SK-N-SH (cell line): Measurements from ENCODE around the gene POU3F1. TPM values are rescaled to one million over a fixed set of nuclear protein-coding genes. Genes with fewer than 3 reads are reported as not detected.
A peak's percentile ranks its signal among the peaks of the same experiment; 100 is the strongest.

Experiments
- CTCF ChIA-PET: fragments of 300-600, 350-600 bp; formaldehyde crosslinking; extraction: SDS; loops from one replicate; lab custom pipeline; 2021; lab: Yijun Ruan, JAX
- POLR2A ChIA-PET: fragments of 350-600 bp; sonication (Branson Sonifier 250); formaldehyde crosslinking; extraction: SDS; loops from one replicate; lab custom pipeline; 2020; ENCODE audit warnings: antibody characterized with exemption, inconsistent platforms; lab: Yijun Ruan, JAX
- DNase-seq: peaks from one replicate; pipeline ENCODE4 v3.0.0; 2012
- H2AFZ ChIP-seq: fragments of 200-600 bp; sonication (generic); 2 replicates; pipeline ENCODE4 v1.8.1; 2016; ENCODE audit warnings: antibody characterized with exemption, mild to moderate bottlenecking, low read depth
- H3F3A ChIP-seq: fragments of 200-600 bp; sonication (generic); replicated peaks from 2 replicates; pipeline ENCODE3; 2016; ENCODE audit warnings: antibody characterized with exemption, mild to moderate bottlenecking; ENCODE audit not compliant: insufficient read depth
- H3K27ac ChIP-seq, 2 experiments: fragments of 200-500 bp in 1 of 2; fragments of 200-600 bp in 1 of 2; sonication (Bioruptor generic) in 1 of 2; sonication (generic), shearing (Covaris generic) in 1 of 2; 2 replicates each; pipeline versions ENCODE4 v1.5.1 to v1.6.1; 2014 to 2016; ENCODE audit warnings: low read depth in 2 of 2, inconsistent platforms in 1 of 2, low read length in 1 of 2, mild to moderate bottlenecking in 1 of 2, mixed read lengths in 1 of 2
- H3K27me3 ChIP-seq: fragments of 200-600 bp; sonication (generic), shearing (Covaris generic); 2 replicates; pipeline ENCODE4 v1.6.1; 2016; ENCODE audit warnings: mixed run types; ENCODE audit not compliant: insufficient read depth
- H3K36me3 ChIP-seq, 2 experiments: fragments of 200-500 bp in 1 of 2; fragments of 200-600 bp in 1 of 2; sonication (Bioruptor generic) in 1 of 2; sonication (generic) in 1 of 2; replicated peaks in 1 of 2; 2 replicates each; pipeline versions ENCODE3 to v1.5.1; 2014 to 2016; ENCODE audit warnings: low read length in 1 of 2, mild to moderate bottlenecking in 1 of 2; ENCODE audit not compliant: insufficient read depth in 2 of 2, control insufficient read depth in 1 of 2
- H3K4me1 ChIP-seq, 2 experiments: fragments of 200-500 bp in 1 of 2; fragments of 200-600 bp in 1 of 2; sonication (Bioruptor generic) in 1 of 2; sonication (generic), shearing (Covaris generic) in 1 of 2; 2 replicates each; pipeline versions ENCODE4 v1.5.1 to v1.6.1; 2014 to 2016; ENCODE audit warnings: low read depth in 1 of 2, low read length in 1 of 2, mixed run types in 1 of 2; ENCODE audit not compliant: insufficient read depth in 2 of 2, control insufficient read depth in 1 of 2
- H3K4me2 ChIP-seq: fragments of 200-600 bp; sonication (generic), shearing (Covaris generic); 2 replicates; pipeline ENCODE4 v1.6.1; 2017; ENCODE audit warnings: mixed run types
- H3K4me3 ChIP-seq, 2 experiments: fragments of 200-500 bp in 1 of 2; fragments of 200-600 bp in 1 of 2; sonication (Bioruptor generic) in 1 of 2; sonication (generic), shearing (Covaris generic) in 1 of 2; 2 replicates each; pipeline versions ENCODE4 v1.5.1 to v1.8.1; 2014 to 2016; ENCODE audit warnings: low read depth in 2 of 2, inconsistent platforms in 1 of 2, low read length in 1 of 2, mild to moderate bottlenecking in 1 of 2, mixed read lengths in 1 of 2, moderate library complexity in 1 of 2
- H3K79me2 ChIP-seq: fragments of 200-600 bp; sonication (generic); 2 replicates; pipeline ENCODE4 v1.8.1; 2017; ENCODE audit warnings: mild to moderate bottlenecking; ENCODE audit not compliant: insufficient read depth
- H3K9ac ChIP-seq: fragments of 200-600 bp; sonication (generic); 2 replicates; pipeline ENCODE4 v1.6.1; 2017; ENCODE audit warnings: mixed run types
- H3K9me2 ChIP-seq: fragments of 200-600 bp; sonication (generic); 2 replicates; pipeline ENCODE4 v1.6.1; 2017; ENCODE audit warnings: mixed run types
- H3K9me3 ChIP-seq: fragments of 200-600 bp; sonication (generic); 2 replicates; pipeline ENCODE4 v1.6.1; 2017; ENCODE audit warnings: mixed run types, mild to moderate bottlenecking, moderate library complexity
- H4K20me1 ChIP-seq: fragments of 200-600 bp; sonication (generic); 2 replicates; pipeline ENCODE4 v1.6.1; 2017; ENCODE audit warnings: mild to moderate bottlenecking, mixed run types; ENCODE audit not compliant: insufficient read depth
- ELF1 ChIP-seq: IDR thresholded peaks from 2 replicates; pipeline ENCODE4 v1.4.0; 2012
- EP300 ChIP-seq, 2 experiments: IDR thresholded peaks; 2 replicates each; pipeline versions ENCODE4 v1.4.0 to v1.6.1; 2012; ENCODE audit warnings: borderline replicate concordance in 1 of 2, low read depth in 1 of 2, low read length in 1 of 2
- FOSL2 ChIP-seq: IDR thresholded peaks from 2 replicates; pipeline ENCODE4 v1.4.0; 2012; ENCODE audit warnings: low read depth, mild to moderate bottlenecking, moderate library complexity, borderline replicate concordance
- FOXJ3 ChIP-seq: sonication (generic); formaldehyde crosslinking; IDR thresholded peaks from 2 replicates; pipeline ENCODE4 v1.5.1; 2020; ENCODE audit warnings: mild to moderate bottlenecking, missing genetic modification reagents
- FOXM1 ChIP-seq: IDR thresholded peaks from 2 replicates; pipeline ENCODE4 v1.4.0; 2012; ENCODE audit warnings: low read depth, mild to moderate bottlenecking
- JUND ChIP-seq: IDR thresholded peaks from 2 replicates; pipeline ENCODE4 v1.4.0; 2012
- MXI1 ChIP-seq: IDR thresholded peaks from 2 replicates; pipeline ENCODE4 v1.6.1; 2012; ENCODE audit warnings: mild to moderate bottlenecking, low read depth, low read length, improper control_type of control experiment
- NFIC ChIP-seq: IDR thresholded peaks from 2 replicates; pipeline ENCODE4 v1.4.0; 2012; ENCODE audit warnings: borderline replicate concordance
- NRF1 ChIP-seq: IDR thresholded peaks from 2 replicates; pipeline ENCODE4 v1.6.1; 2012; ENCODE audit warnings: low read depth, mild to moderate bottlenecking, low read length
- POLR2AphosphoS5 ChIP-seq: IDR thresholded peaks from 2 replicates; pipeline ENCODE4 v1.6.1; 2012; ENCODE audit warnings: low read depth, low read length
- RCOR1 ChIP-seq: fragments of 150-350 bp; IDR thresholded peaks from 2 replicates; pipeline ENCODE4 v1.6.1; 2017; ENCODE audit warnings: antibody characterized with exemption, low read length
- RFX5 ChIP-seq: IDR thresholded peaks from 2 replicates; pipeline ENCODE4 v1.6.1; 2012; ENCODE audit warnings: mild to moderate bottlenecking, improper control_type of control experiment, low read length
- RXRA ChIP-seq: IDR thresholded peaks from 2 replicates; pipeline ENCODE4 v1.4.0; 2012; ENCODE audit warnings: low read depth, mild to moderate bottlenecking, borderline replicate concordance
- SMC3 ChIP-seq: IDR thresholded peaks from 2 replicates; pipeline ENCODE4 v1.6.1; 2012; ENCODE audit warnings: low read depth, low read length, improper control_type of control experiment
- TAF1 ChIP-seq: IDR thresholded peaks from 2 replicates; pipeline ENCODE4 v1.6.1; 2012; ENCODE audit warnings: low read depth, mild to moderate bottlenecking, low read length, moderate library complexity, borderline replicate concordance
- TEAD4 ChIP-seq: IDR thresholded peaks from 2 replicates; pipeline ENCODE4 v1.4.0; 2012; ENCODE audit warnings: mild to moderate bottlenecking, borderline replicate concordance; ENCODE audit not compliant: insufficient read depth
- YY1 ChIP-seq: IDR thresholded peaks from 2 replicates; pipeline ENCODE4 v1.4.0; 2012; ENCODE audit warnings: low read depth, mild to moderate bottlenecking
- WGBS: methylation state at CpG from one replicate; pipeline ENCODE4 v1.1.6; 2017; ENCODE audit warnings: low lambda C conversion rate; 5-methylcytosine and 5-hydroxymethylcytosine counted together
- polyA plus RNA-seq, 3 experiments: library from polyadenylated mRNA; depleted of rRNA; stranded (reverse); fragments of >200 nt; gene quantifications; 2 replicates each; pipeline ENCODE4 v1.2.3, GENCODE V29; 2012
- TF ChIP-seq, protein P1 (sequence below): IDR thresholded peaks from 2 replicates; pipeline ENCODE4 v1.4.0; 2012; ENCODE audit warnings: low read depth, borderline replicate concordance
- TF ChIP-seq, protein P2 (sequence below): IDR thresholded peaks from 2 replicates; pipeline ENCODE4 v1.4.0; 2012; ENCODE audit warnings: low read depth
- TF ChIP-seq, protein P3 (sequence below): IDR thresholded peaks from 2 replicates; pipeline ENCODE4 v1.6.1; 2012; ENCODE audit warnings: mild to moderate bottlenecking, low read depth, low read length, moderate library complexity
- TF ChIP-seq, protein P4 (sequence below): IDR thresholded peaks from 2 replicates; pipeline ENCODE4; 2012
- TF ChIP-seq, protein P5 (sequence below): IDR thresholded peaks from 2 replicates; pipeline ENCODE4 v1.4.0; 2012; ENCODE audit warnings: low read depth, borderline replicate concordance
- TF ChIP-seq, protein P6 (sequence below): fragments of 150-350 bp; IDR thresholded peaks from 2 replicates; pipeline ENCODE4 v1.6.1; 2016; ENCODE audit warnings: mild to moderate bottlenecking, low read depth, low read length

The POU3F1 gene
- polyA plus RNA-seq, 1 of the 3 experiments (the other 2 are of a cell fraction), result not detected

DNA sequence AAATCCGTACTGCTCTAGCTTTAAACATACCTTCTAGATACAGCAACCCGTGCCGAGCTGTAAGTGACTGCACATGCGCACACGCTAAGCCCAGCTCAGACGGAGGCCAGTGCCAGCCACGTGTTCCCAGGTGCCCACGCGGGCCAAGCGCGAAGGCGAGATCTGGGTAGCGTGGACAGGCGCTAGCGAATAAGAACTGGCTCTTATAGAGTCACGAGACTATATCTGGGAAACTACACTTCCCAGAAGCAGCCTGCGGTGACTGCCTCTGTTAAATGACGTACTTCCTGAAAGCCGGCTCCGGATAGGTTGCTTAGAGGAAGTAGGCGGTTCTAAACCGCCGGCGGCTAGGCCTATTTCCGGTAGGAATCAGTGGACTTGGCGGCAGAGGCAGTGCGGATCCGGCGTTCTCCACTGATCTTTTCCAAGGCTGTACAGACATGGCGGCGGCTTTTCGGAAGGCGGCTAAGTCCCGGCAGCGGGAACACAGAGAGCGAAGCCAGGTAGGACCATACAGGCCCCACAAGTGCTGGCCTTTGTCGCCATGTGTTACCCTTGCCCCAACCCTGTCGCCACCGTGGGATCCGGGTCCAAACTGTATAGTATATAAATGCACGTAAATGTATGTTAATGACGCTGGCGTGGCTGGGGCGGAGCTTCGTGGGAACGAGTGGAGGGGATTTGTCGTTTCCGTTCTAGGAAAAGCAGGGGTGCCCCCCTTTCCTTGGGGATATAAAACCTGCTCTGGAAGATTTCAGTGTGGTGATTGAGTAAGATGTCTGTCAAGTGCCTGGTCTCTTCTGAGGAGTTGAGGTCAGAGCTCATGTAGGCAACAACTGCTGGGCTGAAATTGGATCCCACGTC is 34.0 kb downstream of the POU3F1 start, which contains the start of gene UTP11:
Gene UTP11 (plus strand): TSS at position 372 of the 864 bp plus-strand sequence. CDS start 69 bp downstream, at position 441.
- no peaks in the 10 kb centered on the region for H3K27me3 ChIP-seq
- H3K9ac ChIP-seq, result peak within 1 kb of the TSS; percentile 96
- 1% methylated on average over 35 of the region's 49 CpGs for WGBS
- peaks cover 3 to 20% of the 10 kb centered on the region in 2 experiments; a peak in 2 of 4 replicates for H3K4me1 ChIP-seq
- no peaks in the 10 kb centered on the region for H3K9me2 ChIP-seq
- no peaks in the 10 kb centered on the region for H4K20me1 ChIP-seq
- H3K4me3 ChIP-seq, result peak within 1 kb of the TSS; percentile 80 to 81
- H3K27ac ChIP-seq, result peak within 1 kb of the TSS; percentile 95 to 96
- peaks cover 49% of the 10 kb centered on the region for H3K79me2 ChIP-seq
- ChIA-PET CTCF (interaction anchor here (1.0 to 5.5 kb wide), 7 partner anchors 12 to 152 kb away, joined by 3 to 52 read pairs (median 3); partner anchors contain the start of gene SF3A3), POLR2A (interaction anchor here (0.6 to 2.8 kb wide), 10 partner anchors 10 to 799 kb away, joined by 3 to 15 read pairs (median 4); partner anchors contain the start of gene SF3A3)
- peak within 1 kb of the TSS; percentile 94 for H2AFZ ChIP-seq
- no peaks in the 10 kb centered on the region for H3F3A ChIP-seq
- DNase-seq, result peak; percentile 87
- peaks cover 18 to 27% of the 10 kb centered on the region in 2 experiments for H3K36me3 ChIP-seq
- H3K9me3 ChIP-seq, result no peaks in the 10 kb centered on the region
- peak within 1 kb of the TSS; percentile 82 for H3K4me2 ChIP-seq
- TF ChIP-seq, protein P1, sequence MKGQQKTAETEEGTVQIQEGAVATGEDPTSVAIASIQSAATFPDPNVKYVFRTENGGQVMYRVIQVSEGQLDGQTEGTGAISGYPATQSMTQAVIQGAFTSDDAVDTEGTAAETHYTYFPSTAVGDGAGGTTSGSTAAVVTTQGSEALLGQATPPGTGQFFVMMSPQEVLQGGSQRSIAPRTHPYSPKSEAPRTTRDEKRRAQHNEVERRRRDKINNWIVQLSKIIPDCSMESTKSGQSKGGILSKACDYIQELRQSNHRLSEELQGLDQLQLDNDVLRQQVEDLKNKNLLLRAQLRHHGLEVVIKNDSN, result peak; percentile 90
- TF ChIP-seq RFX5 (peak; percentile 82), NFIC (peak; percentile 41; the same call in 1 of the 2 replicates), TEAD4 (no peak), TAF1 (peak; percentile 98), JUND (no peak), FOSL2 (no peak), SMC3 (no peak), EP300 (IDR thresholded peaks at IDR 0.05; ENCODE audit: borderline replicate concordance in 1 of 2, low read depth in 1 of 2, low read length in 1 of 2) (peak in 1 of 2 experiments; percentile 19; a peak in 1 of 4 replicates), RCOR1 (peak; percentile 66), FOXM1 (no peak), ELF1 (peak; percentile 72), NRF1 (peak; percentile 62), MXI1 (peak; percentile 97), RXRA (no peak), POLR2AphosphoS5 (peak; percentile 90), YY1 (peak; percentile 86; the same call in 1 of the 2 replicates), FOXJ3 (CRISPR knock-in tag) (no peak)
- TF ChIP-seq, protein P2, sequence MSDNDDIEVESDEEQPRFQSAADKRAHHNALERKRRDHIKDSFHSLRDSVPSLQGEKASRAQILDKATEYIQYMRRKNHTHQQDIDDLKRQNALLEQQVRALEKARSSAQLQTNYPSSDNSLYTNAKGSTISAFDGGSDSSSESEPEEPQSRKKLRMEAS, result peak; percentile 100
- TF ChIP-seq, protein P3, sequence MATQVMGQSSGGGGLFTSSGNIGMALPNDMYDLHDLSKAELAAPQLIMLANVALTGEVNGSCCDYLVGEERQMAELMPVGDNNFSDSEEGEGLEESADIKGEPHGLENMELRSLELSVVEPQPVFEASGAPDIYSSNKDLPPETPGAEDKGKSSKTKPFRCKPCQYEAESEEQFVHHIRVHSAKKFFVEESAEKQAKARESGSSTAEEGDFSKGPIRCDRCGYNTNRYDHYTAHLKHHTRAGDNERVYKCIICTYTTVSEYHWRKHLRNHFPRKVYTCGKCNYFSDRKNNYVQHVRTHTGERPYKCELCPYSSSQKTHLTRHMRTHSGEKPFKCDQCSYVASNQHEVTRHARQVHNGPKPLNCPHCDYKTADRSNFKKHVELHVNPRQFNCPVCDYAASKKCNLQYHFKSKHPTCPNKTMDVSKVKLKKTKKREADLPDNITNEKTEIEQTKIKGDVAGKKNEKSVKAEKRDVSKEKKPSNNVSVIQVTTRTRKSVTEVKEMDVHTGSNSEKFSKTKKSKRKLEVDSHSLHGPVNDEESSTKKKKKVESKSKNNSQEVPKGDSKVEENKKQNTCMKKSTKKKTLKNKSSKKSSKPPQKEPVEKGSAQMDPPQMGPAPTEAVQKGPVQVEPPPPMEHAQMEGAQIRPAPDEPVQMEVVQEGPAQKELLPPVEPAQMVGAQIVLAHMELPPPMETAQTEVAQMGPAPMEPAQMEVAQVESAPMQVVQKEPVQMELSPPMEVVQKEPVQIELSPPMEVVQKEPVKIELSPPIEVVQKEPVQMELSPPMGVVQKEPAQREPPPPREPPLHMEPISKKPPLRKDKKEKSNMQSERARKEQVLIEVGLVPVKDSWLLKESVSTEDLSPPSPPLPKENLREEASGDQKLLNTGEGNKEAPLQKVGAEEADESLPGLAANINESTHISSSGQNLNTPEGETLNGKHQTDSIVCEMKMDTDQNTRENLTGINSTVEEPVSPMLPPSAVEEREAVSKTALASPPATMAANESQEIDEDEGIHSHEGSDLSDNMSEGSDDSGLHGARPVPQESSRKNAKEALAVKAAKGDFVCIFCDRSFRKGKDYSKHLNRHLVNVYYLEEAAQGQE, result peak; percentile 40; the same call in 1 of the 2 replicates
- TF ChIP-seq, protein P4, sequence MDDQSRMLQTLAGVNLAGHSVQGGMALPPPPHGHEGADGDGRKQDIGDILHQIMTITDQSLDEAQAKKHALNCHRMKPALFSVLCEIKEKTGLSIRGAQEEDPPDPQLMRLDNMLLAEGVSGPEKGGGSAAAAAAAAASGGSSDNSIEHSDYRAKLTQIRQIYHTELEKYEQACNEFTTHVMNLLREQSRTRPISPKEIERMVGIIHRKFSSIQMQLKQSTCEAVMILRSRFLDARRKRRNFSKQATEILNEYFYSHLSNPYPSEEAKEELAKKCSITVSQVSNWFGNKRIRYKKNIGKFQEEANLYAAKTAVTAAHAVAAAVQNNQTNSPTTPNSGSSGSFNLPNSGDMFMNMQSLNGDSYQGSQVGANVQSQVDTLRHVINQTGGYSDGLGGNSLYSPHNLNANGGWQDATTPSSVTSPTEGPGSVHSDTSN, result peak; percentile 44
- TF ChIP-seq, protein P5, sequence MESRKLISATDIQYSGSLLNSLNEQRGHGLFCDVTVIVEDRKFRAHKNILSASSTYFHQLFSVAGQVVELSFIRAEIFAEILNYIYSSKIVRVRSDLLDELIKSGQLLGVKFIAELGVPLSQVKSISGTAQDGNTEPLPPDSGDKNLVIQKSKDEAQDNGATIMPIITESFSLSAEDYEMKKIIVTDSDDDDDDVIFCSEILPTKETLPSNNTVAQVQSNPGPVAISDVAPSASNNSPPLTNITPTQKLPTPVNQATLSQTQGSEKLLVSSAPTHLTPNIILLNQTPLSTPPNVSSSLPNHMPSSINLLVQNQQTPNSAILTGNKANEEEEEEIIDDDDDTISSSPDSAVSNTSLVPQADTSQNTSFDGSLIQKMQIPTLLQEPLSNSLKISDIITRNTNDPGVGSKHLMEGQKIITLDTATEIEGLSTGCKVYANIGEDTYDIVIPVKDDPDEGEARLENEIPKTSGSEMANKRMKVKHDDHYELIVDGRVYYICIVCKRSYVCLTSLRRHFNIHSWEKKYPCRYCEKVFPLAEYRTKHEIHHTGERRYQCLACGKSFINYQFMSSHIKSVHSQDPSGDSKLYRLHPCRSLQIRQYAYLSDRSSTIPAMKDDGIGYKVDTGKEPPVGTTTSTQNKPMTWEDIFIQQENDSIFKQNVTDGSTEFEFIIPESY, result peak; percentile 77; the same call in 1 of the 2 replicates
- TF ChIP-seq, protein P6, sequence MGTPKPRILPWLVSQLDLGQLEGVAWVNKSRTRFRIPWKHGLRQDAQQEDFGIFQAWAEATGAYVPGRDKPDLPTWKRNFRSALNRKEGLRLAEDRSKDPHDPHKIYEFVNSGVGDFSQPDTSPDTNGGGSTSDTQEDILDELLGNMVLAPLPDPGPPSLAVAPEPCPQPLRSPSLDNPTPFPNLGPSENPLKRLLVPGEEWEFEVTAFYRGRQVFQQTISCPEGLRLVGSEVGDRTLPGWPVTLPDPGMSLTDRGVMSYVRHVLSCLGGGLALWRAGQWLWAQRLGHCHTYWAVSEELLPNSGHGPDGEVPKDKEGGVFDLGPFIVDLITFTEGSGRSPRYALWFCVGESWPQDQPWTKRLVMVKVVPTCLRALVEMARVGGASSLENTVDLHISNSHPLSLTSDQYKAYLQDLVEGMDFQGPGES, result peak; percentile 36; the same call in 1 of the 2 replicates
